ENCODE data around the gene TRIM72.
"Not testable (repeated sequence)": the region's sequence is repeated elsewhere in the genome, so short reads cannot be mapped to it uniquely, and the experiment has no call there.

Gene TRIM72, protein sequence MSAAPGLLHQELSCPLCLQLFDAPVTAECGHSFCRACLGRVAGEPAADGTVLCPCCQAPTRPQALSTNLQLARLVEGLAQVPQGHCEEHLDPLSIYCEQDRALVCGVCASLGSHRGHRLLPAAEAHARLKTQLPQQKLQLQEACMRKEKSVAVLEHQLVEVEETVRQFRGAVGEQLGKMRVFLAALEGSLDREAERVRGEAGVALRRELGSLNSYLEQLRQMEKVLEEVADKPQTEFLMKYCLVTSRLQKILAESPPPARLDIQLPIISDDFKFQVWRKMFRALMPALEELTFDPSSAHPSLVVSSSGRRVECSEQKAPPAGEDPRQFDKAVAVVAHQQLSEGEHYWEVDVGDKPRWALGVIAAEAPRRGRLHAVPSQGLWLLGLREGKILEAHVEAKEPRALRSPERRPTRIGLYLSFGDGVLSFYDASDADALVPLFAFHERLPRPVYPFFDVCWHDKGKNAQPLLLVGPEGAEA

DNA sequence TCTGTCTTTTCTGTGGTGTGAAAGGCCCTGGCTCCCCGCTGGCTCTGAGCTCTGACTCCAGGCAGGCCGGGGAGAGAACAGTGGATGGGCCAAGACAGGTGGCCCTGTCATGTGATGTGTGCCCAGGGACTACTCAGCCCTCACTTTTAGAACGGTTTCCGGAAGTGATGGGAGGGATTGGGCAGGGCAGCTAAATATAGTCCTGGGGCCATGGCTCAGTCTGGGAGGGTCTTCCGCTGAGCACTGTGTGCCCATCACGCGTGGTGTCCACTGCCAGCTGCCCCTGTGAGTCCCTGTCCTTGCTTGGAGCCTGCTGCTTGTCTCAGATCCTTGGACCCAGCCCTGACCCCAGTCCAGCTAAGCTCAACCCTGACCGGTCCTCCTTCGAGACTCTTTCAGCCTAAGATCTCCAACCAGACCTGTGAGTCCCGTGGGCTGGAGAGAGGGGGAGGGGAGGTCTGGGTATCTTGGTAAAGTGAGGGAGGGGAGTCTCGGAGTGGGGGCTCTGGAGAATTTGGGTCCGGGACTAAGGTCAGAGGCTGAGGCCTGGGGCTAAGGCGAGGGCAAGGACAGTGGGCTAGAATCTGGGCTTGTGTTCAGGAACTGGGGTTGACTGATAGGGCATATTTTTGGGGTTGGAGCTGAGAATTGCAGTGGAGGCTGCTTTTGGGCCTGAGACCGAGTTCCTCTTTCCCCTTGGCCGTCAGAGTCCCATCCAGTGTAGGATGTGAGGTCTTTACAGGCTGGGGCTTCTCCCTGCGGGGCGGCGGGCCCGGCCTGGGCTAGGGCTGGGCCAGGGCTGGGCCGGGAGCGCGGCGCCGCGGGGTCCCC lies at the start of gene TRIM72:
TSS of gene TRIM72 (plus strand) at position 243 of the 831 bp plus-strand sequence. CDS start 620 bp downstream, outside the sequence.
- DNase-seq (ENCODE audit: low read depth): no peak
- peak within 1 kb of the TSS; percentile 51 for H3K4me3 ChIP-seq (ENCODE audit: low read depth, low read length)

DNA sequence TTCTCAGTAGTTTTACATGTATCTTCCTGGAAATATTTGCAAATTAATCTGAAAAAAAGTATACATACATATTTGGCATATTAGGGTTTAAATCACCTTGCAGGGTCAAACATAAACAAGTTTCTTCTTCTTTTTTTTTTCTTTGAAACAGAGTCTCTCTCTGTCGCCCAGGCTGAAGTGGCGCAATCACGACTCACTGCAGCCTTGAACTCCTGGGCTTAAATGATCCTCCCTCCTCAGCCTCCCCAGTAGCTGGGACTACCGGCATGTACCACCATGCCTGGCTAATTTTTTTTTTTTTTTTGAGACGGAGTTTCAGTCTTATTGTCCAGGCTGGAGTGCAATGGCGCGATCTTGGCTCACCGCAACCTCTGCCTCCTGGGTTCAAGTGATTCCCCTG lies 46.6 kb upstream of the TRIM72 start:
- H3K4me3 ChIP-seq (ENCODE audit: low read depth, low read length): no peak overlapping the region
- no peak for DNase-seq (ENCODE audit: low read depth)

DNA sequence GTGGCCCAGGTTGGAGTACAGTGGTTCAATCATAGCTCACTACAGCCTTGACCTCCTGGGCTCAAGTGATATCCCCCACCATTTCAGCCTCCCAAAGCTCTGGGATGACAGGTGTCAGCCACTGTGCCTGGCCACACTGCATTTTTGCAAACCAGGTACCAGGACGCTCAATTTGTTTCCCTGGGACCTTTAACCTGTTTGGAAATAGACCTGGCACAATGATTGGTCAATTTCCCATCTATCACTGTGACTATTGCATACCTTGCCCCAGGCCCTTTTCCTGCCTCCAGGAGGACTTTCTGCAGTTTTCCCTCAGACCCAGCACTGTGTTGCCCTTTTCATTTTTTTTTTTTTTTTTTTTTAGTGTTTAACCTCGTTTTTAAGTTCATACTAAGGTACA lies 45.1 kb upstream of the TRIM72 start:
- H3K4me3 ChIP-seq (ENCODE audit: low read depth, low read length): no peak overlapping the region
- no peak for DNase-seq (ENCODE audit: low read depth)

DNA sequence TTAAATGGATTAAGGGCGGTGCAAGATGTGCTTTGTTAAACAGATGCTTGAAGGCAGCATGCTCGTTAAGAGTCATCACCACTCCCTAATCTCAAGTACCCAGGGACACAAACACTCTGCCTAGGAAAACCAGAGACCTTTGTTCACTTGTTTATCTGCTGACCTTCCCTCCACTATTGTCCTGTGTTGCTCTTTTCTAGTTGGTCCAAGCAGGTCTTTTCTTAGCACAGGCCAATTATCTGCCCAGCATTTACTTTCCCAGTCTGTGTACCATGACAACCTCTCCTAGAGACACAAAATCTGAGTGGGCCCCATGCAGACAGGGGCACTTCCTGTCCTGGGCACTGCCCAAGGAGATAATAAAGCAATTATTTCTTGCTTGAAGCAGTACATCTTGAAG lies 43.9 kb upstream of the TRIM72 start:
- not testable (repeated sequence) for H3K4me3 ChIP-seq (ENCODE audit: low read depth, low read length); DNase-seq (ENCODE audit: low read depth)

DNA sequence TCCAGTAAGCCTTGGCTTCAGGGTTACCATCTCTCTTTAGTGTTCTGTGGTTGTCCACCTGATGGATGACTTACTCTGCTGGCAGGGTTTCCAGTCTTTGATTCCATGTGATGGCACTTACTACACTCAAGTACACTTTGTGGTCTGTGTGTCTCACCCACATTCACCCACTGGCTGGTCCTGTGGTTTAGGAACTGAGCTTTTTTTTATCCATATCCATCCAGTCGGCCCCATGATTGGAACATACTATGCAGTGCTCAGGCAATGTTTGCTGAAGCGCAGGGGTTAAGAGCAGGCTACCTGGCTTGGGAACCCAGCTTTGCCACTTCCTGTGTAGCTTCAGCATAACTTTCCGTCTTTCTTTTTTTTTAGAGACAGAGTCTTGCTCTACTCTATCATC lies 36.8 kb upstream of the TRIM72 start:
- H3K4me3 ChIP-seq (ENCODE audit: low read depth, low read length): no peak overlapping the region
- DNase-seq (ENCODE audit: low read depth): no peak

DNA sequence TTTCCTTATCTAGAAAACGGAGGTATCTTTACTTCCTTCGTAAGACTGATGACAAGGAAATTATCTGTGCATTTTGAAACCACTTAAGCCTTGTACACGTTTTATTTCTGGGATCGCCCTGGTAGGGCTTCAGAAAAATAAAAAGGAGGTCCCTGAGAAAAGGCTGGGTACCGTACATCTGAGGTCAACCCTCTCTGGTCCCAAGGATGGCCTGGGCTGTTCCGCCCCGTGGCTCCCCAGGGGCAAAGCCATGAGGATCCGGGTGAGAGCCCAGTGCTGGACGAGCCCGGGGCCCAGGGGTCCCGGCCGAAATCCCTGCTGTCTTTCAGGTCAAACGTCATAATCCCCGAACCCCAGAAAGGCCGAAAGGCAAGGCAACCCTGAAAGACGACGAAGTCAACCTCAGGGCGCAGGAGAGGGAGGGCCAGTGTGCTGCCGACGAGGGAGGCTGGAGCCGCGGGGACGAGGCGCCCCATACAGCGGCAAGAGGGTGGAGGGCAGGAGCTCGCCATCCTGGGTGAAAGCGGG lies 34.6 kb upstream of the TRIM72 start:
- no peak for DNase-seq (ENCODE audit: low read depth)
- H3K4me3 ChIP-seq (ENCODE audit: low read depth, low read length): peak overlapping the region; percentile 88

DNA sequence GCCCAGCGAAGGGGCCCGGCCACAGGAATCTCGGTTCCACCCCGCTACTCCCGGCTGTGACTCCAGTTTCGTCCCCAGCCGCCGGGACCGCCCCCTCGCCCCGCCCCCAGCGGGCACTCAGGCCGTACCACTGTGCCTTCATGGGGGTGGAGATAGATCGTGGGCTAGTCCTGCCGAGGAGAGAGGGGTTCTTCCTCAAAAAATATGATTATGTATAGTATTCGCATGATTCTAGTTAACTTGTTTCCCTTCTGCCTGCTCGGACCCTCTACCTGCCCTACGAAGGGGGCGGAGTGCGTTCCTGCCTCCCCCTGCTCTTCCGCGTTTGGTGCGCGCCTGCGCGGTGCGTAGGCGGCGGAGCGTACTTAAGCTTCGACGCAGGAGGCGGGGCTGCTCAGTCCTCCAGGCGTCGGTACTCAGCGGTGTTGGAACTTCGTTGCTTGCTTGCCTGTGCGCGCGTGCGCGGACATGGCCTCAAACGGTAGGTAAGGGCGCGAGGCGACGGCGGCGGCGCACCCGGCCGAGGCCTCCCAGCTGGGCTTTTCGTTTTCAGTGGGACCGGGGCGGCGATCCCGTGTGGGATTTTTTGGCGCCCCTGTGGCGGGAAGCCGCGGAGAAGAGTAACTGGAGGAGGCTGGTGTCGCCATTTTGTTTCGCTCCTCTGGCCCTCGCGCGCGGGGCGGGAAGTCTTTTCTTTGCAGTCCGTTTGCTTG lies 34.0 kb upstream of the TRIM72 start, which contains the start of gene FUS:
TSS of gene FUS (plus strand) at position 393 of the 713 bp plus-strand sequence. CDS start at position 469, 76 bp downstream.
- H3K4me3 ChIP-seq (ENCODE audit: low read depth, low read length): peak within 1 kb of the TSS; percentile 88
- peak; percentile 51 for DNase-seq (ENCODE audit: low read depth)

DNA sequence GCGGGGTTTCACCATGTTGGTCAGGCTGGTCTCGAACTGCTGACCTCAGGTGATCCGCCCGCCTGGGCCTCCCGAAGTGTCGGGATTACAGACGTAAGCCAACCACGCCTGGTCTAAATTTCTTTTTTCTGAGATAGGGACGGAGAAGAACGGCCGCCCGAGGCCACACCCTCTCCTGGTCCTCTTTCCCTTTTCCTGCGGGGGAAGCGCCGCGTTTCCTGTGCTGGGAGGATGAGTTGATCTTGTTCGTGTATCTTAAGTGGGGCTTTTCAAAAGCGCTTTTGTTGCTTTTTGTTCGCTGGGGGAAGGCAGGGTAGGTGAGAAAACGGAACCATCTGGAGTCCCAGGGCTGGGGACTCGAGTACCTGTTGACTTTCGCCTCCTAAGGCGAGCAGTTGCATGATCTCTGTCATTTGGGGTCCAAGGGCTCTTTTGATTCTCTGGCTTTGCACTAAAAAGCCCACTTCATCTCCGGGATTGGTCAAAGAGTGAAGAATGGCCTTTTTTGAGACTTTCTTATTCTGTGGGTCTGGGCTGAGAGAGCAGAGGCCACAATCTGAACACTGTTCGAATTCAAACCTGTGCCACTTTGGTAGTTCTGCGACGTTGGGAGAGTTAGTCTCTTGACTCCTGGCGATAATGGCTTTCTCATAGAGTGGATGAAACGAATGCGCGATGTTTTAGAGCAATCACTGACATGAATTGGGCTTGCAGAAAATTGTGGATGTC lies 32.7 kb upstream of the TRIM72 start:
- DNase-seq (ENCODE audit: low read depth): no peak
- peak overlapping the region; percentile 88 for H3K4me3 ChIP-seq (ENCODE audit: low read depth, low read length)

DNA sequence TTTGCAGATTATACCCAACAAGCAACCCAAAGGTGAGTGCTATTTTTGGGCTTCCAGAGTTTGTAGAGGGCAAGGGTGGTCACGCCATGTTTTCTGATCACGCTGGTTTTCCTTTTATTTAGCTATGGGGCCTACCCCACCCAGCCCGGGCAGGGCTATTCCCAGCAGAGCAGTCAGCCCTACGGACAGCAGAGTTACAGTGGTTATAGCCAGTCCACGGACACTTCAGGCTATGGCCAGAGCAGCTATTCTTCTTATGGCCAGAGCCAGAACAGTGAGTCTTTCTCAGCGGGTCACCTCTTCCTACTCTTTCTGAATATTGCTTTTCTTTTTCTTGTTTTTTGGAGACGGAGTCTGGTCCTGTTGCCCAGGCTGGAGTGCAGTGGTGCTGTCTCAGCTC lies 31.5 kb upstream of the TRIM72 start:
- DNase-seq (ENCODE audit: low read depth): no peak
- peak overlapping the region; percentile 88 for H3K4me3 ChIP-seq (ENCODE audit: low read depth, low read length)

DNA sequence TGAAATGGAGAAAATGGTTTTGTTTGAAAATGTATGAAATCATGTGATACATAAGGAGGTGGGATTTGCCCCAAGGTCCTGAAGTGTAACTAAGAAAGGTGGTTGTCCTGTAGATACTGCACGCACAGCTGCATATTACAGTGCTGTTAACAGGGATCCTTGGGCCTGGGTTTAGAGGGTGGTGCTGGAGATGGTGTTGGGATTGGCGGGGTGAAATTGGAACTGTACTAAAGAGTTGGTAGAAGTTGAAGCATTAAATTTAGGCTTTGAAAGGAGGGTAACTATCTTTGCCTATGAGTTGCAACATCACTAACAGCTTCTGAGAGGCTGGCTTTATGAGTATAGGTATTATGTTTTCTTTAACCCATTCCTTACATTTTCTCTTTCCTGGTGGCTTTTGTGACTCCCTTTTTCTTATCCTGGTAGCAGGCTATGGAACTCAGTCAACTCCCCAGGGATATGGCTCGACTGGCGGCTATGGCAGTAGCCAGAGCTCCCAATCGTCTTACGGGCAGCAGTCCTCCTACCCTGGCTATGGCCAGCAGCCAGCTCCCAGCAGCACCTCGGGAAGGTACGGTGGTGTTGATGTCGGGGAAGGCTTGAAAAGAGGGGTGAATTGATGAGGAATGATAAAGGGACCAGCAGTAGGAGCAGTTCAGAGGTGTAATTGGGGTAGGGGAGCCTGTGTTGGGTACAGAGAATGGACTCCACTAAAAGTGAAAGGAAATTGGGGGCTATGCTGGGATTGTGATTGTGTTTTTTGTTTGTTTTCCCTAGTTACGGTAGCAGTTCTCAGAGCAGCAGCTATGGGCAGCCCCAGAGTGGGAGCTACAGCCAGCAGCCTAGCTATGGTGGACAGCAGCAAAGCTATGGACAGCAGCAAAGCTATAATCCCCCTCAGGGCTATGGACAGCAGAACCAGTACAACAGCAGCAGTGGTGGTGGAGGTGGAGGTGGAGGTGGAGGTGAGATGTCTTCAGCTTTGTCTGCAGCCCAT lies 30.2 kb upstream of the TRIM72 start:
- no peak for DNase-seq (ENCODE audit: low read depth)
- no peak overlapping the region for H3K4me3 ChIP-seq (ENCODE audit: low read depth, low read length)

DNA sequence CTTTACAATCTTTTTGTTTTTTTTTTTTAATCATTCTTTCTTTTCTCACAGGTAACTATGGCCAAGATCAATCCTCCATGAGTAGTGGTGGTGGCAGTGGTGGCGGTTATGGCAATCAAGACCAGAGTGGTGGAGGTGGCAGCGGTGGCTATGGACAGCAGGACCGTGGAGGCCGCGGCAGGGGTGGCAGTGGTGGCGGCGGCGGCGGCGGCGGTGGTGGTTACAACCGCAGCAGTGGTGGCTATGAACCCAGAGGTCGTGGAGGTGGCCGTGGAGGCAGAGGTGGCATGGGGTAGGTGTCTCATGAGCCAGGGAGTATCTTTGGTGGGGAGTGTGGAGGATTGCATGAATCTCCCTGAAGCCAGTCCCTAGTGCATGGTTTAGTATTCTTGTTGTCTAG lies 29.0 kb upstream of the TRIM72 start:
- DNase-seq (ENCODE audit: low read depth): no peak
- no peak overlapping the region for H3K4me3 ChIP-seq (ENCODE audit: low read depth, low read length)

DNA sequence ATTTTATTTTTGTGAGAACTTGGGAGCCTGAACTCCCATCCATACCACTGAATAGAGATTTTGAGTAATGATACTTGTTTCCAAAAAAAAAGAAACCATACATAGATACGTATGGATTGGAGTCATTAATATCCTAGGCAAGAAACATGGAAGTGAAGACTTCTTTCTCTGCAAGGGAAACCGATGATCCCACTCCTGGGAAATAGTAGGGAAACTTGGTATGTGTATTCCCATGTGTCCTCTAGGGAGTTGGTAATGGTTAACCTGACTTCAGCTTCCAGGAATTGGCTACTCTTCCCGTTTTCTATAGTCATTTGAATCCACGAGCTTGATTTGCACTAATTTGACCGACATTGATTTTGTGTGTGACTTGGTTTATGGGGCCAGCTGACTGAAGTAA lies 28.6 kb upstream of the TRIM72 start:
- H3K4me3 ChIP-seq (ENCODE audit: low read depth, low read length): no peak overlapping the region

DNA sequence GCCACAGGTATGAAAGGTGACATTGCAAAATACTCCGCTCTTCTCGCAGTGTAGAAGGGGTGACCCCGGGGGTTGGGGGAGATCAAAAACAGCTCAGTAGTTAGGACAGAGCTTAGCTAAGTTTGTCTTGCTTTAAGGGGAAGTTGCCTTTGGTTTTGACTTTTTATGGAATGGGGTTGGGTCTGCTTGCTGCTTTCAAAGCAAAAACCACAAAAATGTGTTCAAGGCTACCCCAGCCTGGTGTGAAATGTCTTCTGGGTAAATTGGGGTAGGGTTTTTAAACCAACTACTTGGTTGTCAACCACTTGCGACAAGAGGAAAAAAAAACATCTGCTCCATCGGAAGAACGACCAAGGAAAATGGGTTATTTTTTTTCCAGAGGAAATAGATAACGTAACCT lies 27.7 kb upstream of the TRIM72 start:
- DNase-seq (ENCODE audit: low read depth): no peak
- H3K4me3 ChIP-seq (ENCODE audit: low read depth, low read length): no peak overlapping the region

More for the DNA sequence above, 28.6 kb upstream of the TRIM72 start:
- no peak for DNase-seq (ENCODE audit: low read depth)

DNA sequence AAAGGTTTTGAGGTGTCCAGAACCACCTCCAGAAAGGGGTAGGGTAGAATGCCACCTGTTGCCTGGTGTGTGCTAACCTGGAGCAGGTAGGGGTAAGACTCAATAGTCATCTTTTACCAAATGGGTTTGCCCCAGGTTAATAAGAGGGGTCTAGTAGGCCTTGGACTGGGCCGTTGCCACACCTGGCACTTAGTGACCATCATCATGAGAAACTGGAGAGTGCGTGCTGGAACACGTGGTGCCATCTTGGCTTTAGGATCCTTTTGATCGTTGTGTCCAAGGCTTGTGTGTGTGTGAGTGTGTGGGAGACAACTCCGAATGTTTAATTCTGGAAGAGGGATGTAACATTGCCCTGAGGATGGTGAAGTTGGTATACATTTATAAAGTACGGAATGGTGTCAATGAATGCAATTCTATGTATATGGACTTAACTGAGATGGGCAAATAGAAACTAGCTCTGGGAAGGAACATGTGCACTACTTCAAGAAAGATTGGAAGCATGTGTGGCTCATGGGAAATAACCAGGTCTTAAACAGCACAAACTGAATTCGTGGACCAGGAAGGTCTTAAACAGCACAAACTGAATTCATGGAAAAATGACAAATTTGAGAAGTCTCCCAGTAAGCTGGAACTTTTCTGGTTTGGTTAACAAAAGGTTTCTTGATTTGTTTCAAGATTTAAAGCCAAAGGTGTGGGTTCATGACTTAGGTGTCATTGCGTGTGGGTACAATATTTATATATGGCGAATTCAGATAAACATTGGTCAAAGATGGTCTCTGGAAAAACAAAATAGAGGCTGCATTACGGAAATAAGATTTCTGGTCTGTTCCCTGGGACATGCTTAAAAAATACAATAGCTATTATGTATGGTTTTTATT lies 26.8 kb upstream of the TRIM72 start:
- DNase-seq (ENCODE audit: low read depth): no peak
- H3K4me3 ChIP-seq (ENCODE audit: low read depth, low read length): no peak overlapping the region

DNA sequence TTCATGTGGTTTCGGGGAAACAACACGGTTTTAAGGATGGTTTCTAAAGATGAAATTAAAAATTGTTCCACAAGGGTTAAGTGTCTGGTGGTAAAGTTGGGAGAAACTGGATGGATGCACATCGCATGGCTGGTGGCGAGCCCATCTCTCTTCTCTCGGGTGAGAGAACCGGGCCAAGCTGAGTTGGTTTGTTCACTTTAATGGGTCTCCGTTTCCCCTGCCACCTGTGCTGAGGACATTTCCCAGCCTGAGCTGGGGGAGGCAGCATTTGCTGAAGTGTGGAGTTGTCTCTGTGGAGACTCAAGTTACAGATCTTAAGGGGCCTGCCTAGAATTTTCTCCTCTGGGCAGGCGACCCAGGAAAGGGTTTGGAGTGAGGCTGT lies 26.1 kb upstream of the TRIM72 start:
- no peak overlapping the region for H3K4me3 ChIP-seq (ENCODE audit: low read depth, low read length)
- no peak for DNase-seq (ENCODE audit: low read depth)

DNA sequence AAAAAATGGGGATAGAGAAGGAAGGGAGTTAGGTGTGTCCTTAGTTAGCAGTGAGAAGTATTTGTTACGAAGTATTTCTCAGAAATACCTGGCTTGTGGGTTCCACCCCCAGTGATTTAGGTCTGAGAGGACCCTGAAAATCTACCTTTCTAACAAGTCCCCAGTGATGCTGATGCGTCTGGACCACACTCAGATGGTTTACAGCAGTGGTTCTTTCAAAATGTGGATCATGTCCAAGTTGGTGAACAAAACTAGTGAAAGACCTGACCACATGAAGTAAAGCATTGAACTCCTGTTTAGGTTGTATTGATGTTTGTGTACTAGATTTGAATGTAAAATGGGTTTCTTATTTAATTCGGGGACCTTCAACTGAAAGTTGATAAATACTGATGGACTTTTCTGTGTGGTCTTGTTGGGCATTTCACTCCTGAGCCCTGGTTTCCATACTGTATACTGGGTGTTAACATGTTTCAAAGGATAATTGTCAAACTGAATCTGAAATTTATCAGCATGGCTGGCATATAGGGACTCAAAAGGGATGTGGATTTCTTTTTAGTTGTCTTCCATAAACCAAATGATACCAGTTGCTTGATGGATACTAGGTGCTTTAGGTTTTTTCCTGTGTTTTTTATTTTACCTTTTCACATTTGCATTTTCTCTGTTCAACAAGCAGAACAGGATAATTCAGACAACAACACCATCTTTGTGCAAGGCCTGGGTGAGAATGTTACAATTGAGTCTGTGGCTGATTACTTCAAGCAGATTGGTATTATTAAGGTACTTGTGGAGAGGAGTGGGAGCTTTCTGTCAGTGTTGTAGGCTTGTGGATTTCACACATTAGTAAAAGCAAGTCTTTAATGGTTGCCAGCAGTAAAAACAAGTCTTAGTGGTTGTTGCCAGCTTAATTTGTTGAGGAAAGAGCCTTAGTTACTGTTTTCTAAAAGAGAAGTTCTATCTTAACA lies 25.2 kb upstream of the TRIM72 start:
- no peak for DNase-seq (ENCODE audit: low read depth)
- no peak overlapping the region for H3K4me3 ChIP-seq (ENCODE audit: low read depth, low read length)

All from skeletal muscle cell (primary cell).